Gastrocnemius medialis (tissue), 4 donors: Measurements from ENCODE around the gene IGFBP2. TPM values are rescaled to one million over a fixed set of nuclear protein-coding genes. Genes with fewer than 3 reads are reported as not detected.

Experiments
- ATAC-seq, 2 donors: fragments of 150-250 bp; one replicate each; pipeline ENCODE4 v1.9.1; 2016
- DNase-seq, 2 donors: peaks; one replicate each; pipeline ENCODE4 v3.0.0-alpha.2; 2019
- H3K27ac ChIP-seq, 4 donors: fragments of 200-600 bp; sonication (generic); 1 replicate in 1 of 4; 2 replicates in 3 of 4; pipeline ENCODE4 v1.5.1; 2016 to 2018; ENCODE audit warnings: mild to moderate bottlenecking in 2 of 4, moderate library complexity in 1 of 4
- H3K27me3 ChIP-seq, 3 donors: fragments of 200-600 bp; sonication (generic) in 2 of 3; 1 replicate in 1 of 3; 2 replicates in 2 of 3; pipeline versions ENCODE4 v1.5.1 to v1.6.0; 2016 to 2019; ENCODE audit warnings: mild to moderate bottlenecking in 1 of 3, moderate library complexity in 1 of 3
- H3K36me3 ChIP-seq, 2 donors: fragments of 200-600 bp; sonication (generic) in 1 of 2; one replicate each; pipeline ENCODE4 v1.5.1; 2017 to 2018
- H3K4me1 ChIP-seq, 2 donors: fragments of 200-600 bp; sonication (generic) in 1 of 2; one replicate each; pipeline ENCODE4 v1.5.1; 2016 to 2017; ENCODE audit warnings: mild to moderate bottlenecking in 2 of 2
- H3K4me3 ChIP-seq, 4 donors: fragments of 200-600 bp; sonication (generic) in 3 of 4; 1 replicate in 1 of 4; 2 replicates in 3 of 4; pipeline ENCODE4 v1.5.1; 2016 to 2019; ENCODE audit warnings: mild to moderate bottlenecking in 2 of 4
- H3K9me3 ChIP-seq, 3 donors: fragments of 200-600 bp; sonication (generic) in 2 of 3; 1 replicate in 1 of 3; 2 replicates in 2 of 3; pipeline ENCODE4 v1.5.1; 2016 to 2019
- CTCF ChIP-seq, 5 experiments: fragments of 450-650 bp in 3 of 5; fragments of 200-600 bp in 2 of 5; sonication (generic) in 2 of 5; IDR thresholded peaks in 4 of 5; conservative IDR thresholded peaks in 1 of 5; 1 replicate in 4 of 5; 2 replicates in 1 of 5; pipeline ENCODE4 v1.5.1; 2016 to 2019; ENCODE audit warnings: antibody characterized with exemption in 5 of 5, mild to moderate bottlenecking in 3 of 5, moderate library complexity in 3 of 5
- POLR2A ChIP-seq, 2 donors: fragments of 450-650 bp; IDR thresholded peaks; one replicate each; pipeline ENCODE4 v1.6.1; 2017; ENCODE audit warnings: antibody characterized with exemption in 2 of 2, mild to moderate bottlenecking in 2 of 2, moderate library complexity in 2 of 2
- in situ Hi-C, 4 donors: fragments of 200-750 bp; cut with MboI; loops; one replicate each; pipeline versions ENCODE4 v1.15.0 to v1.8.0; 2017; ENCODE audit warnings: low sequenced_read_pairs in 4 of 4
- intact Hi-C: fragments of 100-400 bp; cut with DNase I; formaldehyde crosslinking; loops from one replicate; pipeline ENCODE4 v1.15.1; 2023; ENCODE audit warnings: low total_unique reads
- total RNA-seq, 4 donors: library from RNA; depleted of rRNA; stranded (reverse); fragments of >200 nt; gene quantifications; one replicate each; pipeline versions ENCODE4 v1.1.0 to v1.2.3, GENCODE V29; 2016

IGFBP2 gene
- total RNA-seq, 4 donors from 2014 or later, result 14.3 to 44.4 (median 23.6) TPM

GRCh38 chr2:216693414-216694080 is 60.3 kb downstream of the IGFBP2 start:
- Histone ChIP-seq H3K27me3 (no peaks in the 10 kb centered on the region), H3K4me3 (peak overlapping the region; percentile 74 to 95 (median 78)), H3K4me1 (peaks cover 67 to 68% of the 10 kb centered on the region in 2 donors), H3K9me3 (no peaks in the 10 kb centered on the region), H3K36me3 (no peaks in the 10 kb centered on the region), H3K27ac (peak overlapping the region; percentile 93 to 95 (median 93))
- no peak for DNase-seq
- no peak for TF ChIP-seq CTCF (IDR thresholded peaks at IDR 0.05 in 4 of 5, conservative IDR thresholded peaks at IDR 0.05 in 1 of 5)
- ATAC-seq, result no peak
- intact Hi-C loops, result loop anchor here (2.0 to 10.0 kb wide), 4 partner anchors 13 to 1211 kb away; no protein-coding TSS in a partner anchor
- in situ Hi-C loops, result loop anchor here (10.0 to 25.0 kb wide), 5 partner anchors 121 to 1021 kb away; no protein-coding TSS in a partner anchor

- in situ Hi-C loops, result loop anchor here (10.0 to 25.0 kb wide), 5 partner anchors 121 to 1021 kb away; no protein-coding TSS in a partner anchor
- intact Hi-C loops, result loop anchor here (2.0 to 10.0 kb wide), 4 partner anchors 13 to 1211 kb away; no protein-coding TSS in a partner anchor
- TF ChIP-seq CTCF (IDR thresholded peaks at IDR 0.05 in 4 of 5, conservative IDR thresholded peaks at IDR 0.05 in 1 of 5) (no peak), POLR2A (IDR thresholded peaks at IDR 0.05) (peak; percentile 68 to 77)
- Histone ChIP-seq H3K9me3 (no peaks in the 10 kb centered on the region), H3K4me1 (peaks cover 66 to 67% of the 10 kb centered on the region in 2 donors), H3K36me3 (no peaks in the 10 kb centered on the region), H3K27ac (peak overlapping the region; percentile 93 to 95 (median 93)), H3K27me3 (no peaks in the 10 kb centered on the region), H3K4me3 (peak overlapping the region; percentile 74 to 95 (median 78))
- peak; percentile 61 to 78 for DNase-seq
- ATAC-seq, result peak; percentile 24 to 35
Observed at GRCh38 chr2:216694082-216694825, 61.0 kb downstream of the IGFBP2 start.

GRCh38 chr2:216694826-216695217 is 61.6 kb downstream of the IGFBP2 start:
- ATAC-seq, result peak in 1 of 2 donors; percentile 8

More at GRCh38 chr2:216694826-216695217, 61.6 kb downstream of the IGFBP2 start:
- H3K36me3 ChIP-seq, result no peaks in the 10 kb centered on the region
- no peak for TF ChIP-seq CTCF (IDR thresholded peaks at IDR 0.05 in 4 of 5, conservative IDR thresholded peaks at IDR 0.05 in 1 of 5)
- no peak for TF ChIP-seq POLR2A (IDR thresholded peaks at IDR 0.05)
- no peaks in the 10 kb centered on the region for H3K27me3 ChIP-seq
- peaks cover 66 to 67% of the 10 kb centered on the region in 2 donors for H3K4me1 ChIP-seq
- intact Hi-C loops (loop anchor here (2.0 to 10.0 kb wide), 7 partner anchors 14 to 1210 kb away; no protein-coding TSS in a partner anchor), in situ Hi-C loops (loop anchor here (5.0 to 25.0 kb wide), 8 partner anchors 117 to 1020 kb away; no protein-coding TSS in a partner anchor)
- H3K4me3 ChIP-seq, result peak overlapping the region; percentile 74 to 95 (median 78)
- H3K9me3 ChIP-seq, result no peaks in the 10 kb centered on the region
- DNase-seq, result no peak
- H3K27ac ChIP-seq, result peak overlapping the region; percentile 93 to 95 (median 93)
